K562 (cell line): Measurements from ENCODE around the gene PRICKLE3. TPM values are rescaled to one million over a fixed set of nuclear protein-coding genes. Genes with fewer than 3 reads are reported as not detected.
A peak's percentile ranks its signal among the peaks of the same experiment; 100 is the strongest.

Source experiments
- BHLHE40 ChIP-seq: IDR thresholded peaks from 2 replicates; pipeline ENCODE4 v1.6.1; 2011; ENCODE audit warnings: low read length, improper control_type of control experiment
- CBX2 ChIP-seq: fragments of 200-600 bp; sonication (generic); IDR thresholded peaks from one replicate; pipeline ENCODE4 v1.6.1; 2012; ENCODE audit warnings: mild to moderate bottlenecking, low read length, inconsistent platforms; ENCODE audit not compliant: insufficient read depth, poor library complexity, severe bottlenecking
- HOXB6 ChIP-seq: fragments of 250-450 bp; sonication (Bioruptor Pico); IDR thresholded peaks from 2 replicates; pipeline ENCODE4 v1.5.1; 2022; ENCODE audit warnings: mild to moderate bottlenecking, borderline replicate concordance
- NCOR1 ChIP-seq: fragments of 450-650 bp; IDR thresholded peaks from 2 replicates; pipeline ENCODE4 v1.6.1; 2016; ENCODE audit warnings: mild to moderate bottlenecking, moderate library complexity
- PPARD ChIP-seq: fragments of 250-450 bp; sonication (Bioruptor Pico); IDR thresholded peaks from 2 replicates; pipeline ENCODE4 v1.8.0; 2022; ENCODE audit warnings: inconsistent platforms, mild to moderate bottlenecking, moderate library complexity
- SAP30 ChIP-seq: fragments of 200-600 bp; sonication (generic); IDR thresholded peaks from 2 replicates; pipeline ENCODE4 v1.6.1; 2012; ENCODE audit warnings: borderline replicate concordance, low read depth, mild to moderate bottlenecking, moderate library complexity, low read length, control low read depth, inconsistent platforms; ENCODE audit not compliant: insufficient read depth, poor library complexity, severe bottlenecking
- SIRT6 ChIP-seq: IDR thresholded peaks from one replicate; pipeline ENCODE4 v1.6.1; 2012; ENCODE audit warnings: low read depth, mild to moderate bottlenecking, control low read depth, inconsistent platforms, low read length, moderate library complexity
- SMAD3 ChIP-seq: fragments of 450-650 bp; formaldehyde crosslinking; conservative IDR thresholded peaks from 2 replicates; pipeline ENCODE4 v1.4.0; 2020; ENCODE audit warnings: mild to moderate bottlenecking
- SNRNP70 ChIP-seq: fragments of 200-400 bp; formaldehyde crosslinking; optimal IDR thresholded peaks from 2 replicates; pipeline ENCODE3; 2017; ENCODE audit warnings: low read depth, low read length
- ZNF175 ChIP-seq: fragments of 200-800 bp; sonication (Bioruptor generic); IDR thresholded peaks from 2 replicates; pipeline ENCODE4 v1.6.1; 2016; ENCODE audit warnings: low read depth, mild to moderate bottlenecking, missing genetic modification characterization, missing compliant biosample characterization
- ZNF3 ChIP-seq: fragments of 250-450 bp; sonication (Bioruptor Pico); IDR thresholded peaks from 2 replicates; pipeline ENCODE4 v1.5.0; 2021; ENCODE audit warnings: mild to moderate bottlenecking, moderate library complexity
- ZNF583 ChIP-seq: fragments of 250-450 bp; sonication (Bioruptor Pico); IDR thresholded peaks from 2 replicates; pipeline ENCODE4 v1.4.0; 2020
- ZNF586 ChIP-seq: fragments of 450-650 bp; formaldehyde crosslinking; conservative IDR thresholded peaks from 2 replicates; pipeline ENCODE4 v1.4.0; 2020; ENCODE audit warnings: mild to moderate bottlenecking, moderate library complexity
- polyA plus RNA-seq, 8 experiments: library from polyadenylated mRNA; depleted of rRNA in 4 of 8; stranded (reverse) in 5 of 8; unstranded in 3 of 8; fragments of >200 nt; fragmentation: Nextera tagmentation in 2 of 8; fragmentation: Illumina TruSeq in 1 of 8; extraction: Ambion mirVana in 2 of 8; extraction: Trizol in 1 of 8; gene quantifications; 2 replicates each; pipeline versions ENCODE4 v1.2.1 to v1.2.3, GENCODE V29; 2011 to 2014; ENCODE audit warnings: inconsistent platforms in 1 of 8, missing spikeins in 1 of 8
- total RNA-seq, 7 experiments: library from RNA; depleted of rRNA in 6 of 7; stranded (reverse); fragments of >200 nt in 6 of 7; fragmentation: Illumina TruSeq in 2 of 7; extraction: Trizol in 2 of 7; gene quantifications; 2 replicates each; pipeline versions ENCODE4 v1.2.1 to v1.2.3, GENCODE V29; 2011 to 2021; ENCODE audit warnings: low replicate concordance in 1 of 7
- TF ChIP-seq, protein P1 (sequence below): fragments of 250-450 bp; sonication (Bioruptor Pico); IDR thresholded peaks from 2 replicates; pipeline ENCODE4 v1.8.0; 2021; ENCODE audit warnings: moderate library complexity, mild to moderate bottlenecking, inconsistent platforms
- TF ChIP-seq, protein P2 (sequence below): fragments of 450-650 bp; formaldehyde crosslinking; IDR thresholded peaks from 2 replicates; pipeline ENCODE4 v1.4.0; 2022; ENCODE audit warnings: missing genetic modification characterization
- TF ChIP-seq, protein P3 (sequence below): fragments of 200-800 bp; sonication (Bioruptor generic); IDR thresholded peaks from 2 replicates; pipeline ENCODE4 v1.6.1; 2017; ENCODE audit warnings: missing genetic modification characterization, missing compliant biosample characterization
- TF ChIP-seq, protein P4 (sequence below), 2 experiments: IDR thresholded peaks; 2 replicates each; pipeline ENCODE4 v1.6.1; 2012; ENCODE audit warnings: improper control_type of control experiment in 2 of 2, low read depth in 2 of 2, low read length in 2 of 2, borderline replicate concordance in 1 of 2
- TF ChIP-seq, protein P5 (sequence below): fragments of 450-650 bp; IDR thresholded peaks from 2 replicates; pipeline ENCODE4 v1.6.1; 2018; ENCODE audit warnings: mild to moderate bottlenecking, low read depth; ENCODE audit not compliant: partially characterized antibody

PRICKLE3 gene
- total and polyA plus RNA-seq, 9 of the 15 experiments (the other 6 are each of a cell fraction or from before 2014, with no cell fraction given) = 1.1 to 44.3 (median 14.0) TPM

DNA sequence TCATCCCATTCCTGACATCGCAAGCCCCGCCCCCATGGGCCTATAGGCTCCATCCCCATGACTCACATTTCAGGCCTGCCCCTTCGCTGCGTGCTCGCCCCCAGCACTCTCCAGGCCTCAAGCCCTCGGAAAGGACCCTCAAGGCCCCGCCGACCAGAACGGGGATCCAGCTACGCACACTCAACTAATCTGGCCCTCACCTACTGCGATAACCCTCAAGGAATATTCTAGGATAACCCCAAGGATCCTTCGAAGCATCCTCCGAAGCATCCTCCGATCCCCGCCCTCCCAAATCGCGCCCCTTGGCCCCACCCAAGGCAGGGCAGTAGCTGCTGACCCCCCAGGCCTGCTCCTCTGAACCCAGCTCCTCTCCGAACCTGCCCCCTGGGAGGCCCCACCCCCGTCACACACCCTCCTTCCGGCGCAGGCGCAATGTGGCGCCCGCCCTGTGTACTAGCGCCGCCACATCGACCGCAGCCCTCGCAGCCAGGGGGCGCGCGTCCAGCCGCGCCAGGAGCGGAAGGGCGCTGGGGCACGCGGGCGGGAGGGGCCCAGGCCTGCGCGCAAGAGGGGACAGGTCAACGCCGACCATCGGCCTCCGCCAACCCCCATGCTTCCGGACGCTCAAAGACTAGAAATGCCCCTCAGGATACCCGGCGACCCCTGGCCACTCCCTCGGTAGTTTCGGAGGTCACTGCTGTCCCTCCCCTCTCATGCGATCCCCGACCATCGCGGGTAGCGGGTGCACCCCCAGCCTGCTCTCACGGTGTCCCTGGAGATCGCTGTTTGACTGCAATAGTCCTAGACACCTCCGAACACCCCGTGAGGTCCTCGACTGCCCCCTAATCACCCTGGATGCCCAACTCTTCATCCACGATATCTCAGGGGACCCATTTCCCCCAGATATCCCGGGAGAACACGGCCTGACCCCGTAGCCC is 30.0 kb downstream of the PRICKLE3 start (continued):
- TF ChIP-seq ZNF586 (CRISPR knock-in tag) (no peak), SMAD3 (0 out of 2 replicates have a peak, but pooled peaks have one; percentile 49), NCOR1 (peak; percentile 33; the same call in 1 of the 2 replicates), SNRNP70 (no peak), SAP30 (no peak), CBX2 (no peak), ZNF3 (CRISPR knock-in tag) (no peak), HOXB6 (no peak), SIRT6 (no peak), PPARD (CRISPR knock-in tag) (no peak), BHLHE40 (peak; percentile 57), ZNF175 (CRISPR knock-in tag) (0 out of 2 replicates have a peak, but pooled peaks have one; percentile 32), ZNF583 (peak; percentile 30; the same call in 1 of the 2 replicates)
- TF ChIP-seq, protein P1, sequence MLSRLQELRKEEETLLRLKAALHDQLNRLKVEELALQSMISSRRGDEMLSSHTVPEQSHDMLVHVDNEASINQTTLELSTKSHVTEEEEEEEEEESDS (CRISPR knock-in tag) = no peak
- TF ChIP-seq, protein P2, sequence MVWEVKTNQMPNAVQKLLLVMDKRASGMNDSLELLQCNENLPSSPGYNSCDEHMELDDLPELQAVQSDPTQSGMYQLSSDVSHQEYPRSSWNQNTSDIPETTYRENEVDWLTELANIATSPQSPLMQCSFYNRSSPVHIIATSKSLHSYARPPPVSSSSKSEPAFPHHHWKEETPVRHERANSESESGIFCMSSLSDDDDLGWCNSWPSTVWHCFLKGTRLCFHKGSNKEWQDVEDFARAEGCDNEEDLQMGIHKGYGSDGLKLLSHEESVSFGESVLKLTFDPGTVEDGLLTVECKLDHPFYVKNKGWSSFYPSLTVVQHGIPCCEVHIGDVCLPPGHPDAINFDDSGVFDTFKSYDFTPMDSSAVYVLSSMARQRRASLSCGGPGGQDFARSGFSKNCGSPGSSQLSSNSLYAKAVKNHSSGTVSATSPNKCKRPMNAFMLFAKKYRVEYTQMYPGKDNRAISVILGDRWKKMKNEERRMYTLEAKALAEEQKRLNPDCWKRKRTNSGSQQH (CRISPR knock-in tag) = no peak
- TF ChIP-seq, protein P3, sequence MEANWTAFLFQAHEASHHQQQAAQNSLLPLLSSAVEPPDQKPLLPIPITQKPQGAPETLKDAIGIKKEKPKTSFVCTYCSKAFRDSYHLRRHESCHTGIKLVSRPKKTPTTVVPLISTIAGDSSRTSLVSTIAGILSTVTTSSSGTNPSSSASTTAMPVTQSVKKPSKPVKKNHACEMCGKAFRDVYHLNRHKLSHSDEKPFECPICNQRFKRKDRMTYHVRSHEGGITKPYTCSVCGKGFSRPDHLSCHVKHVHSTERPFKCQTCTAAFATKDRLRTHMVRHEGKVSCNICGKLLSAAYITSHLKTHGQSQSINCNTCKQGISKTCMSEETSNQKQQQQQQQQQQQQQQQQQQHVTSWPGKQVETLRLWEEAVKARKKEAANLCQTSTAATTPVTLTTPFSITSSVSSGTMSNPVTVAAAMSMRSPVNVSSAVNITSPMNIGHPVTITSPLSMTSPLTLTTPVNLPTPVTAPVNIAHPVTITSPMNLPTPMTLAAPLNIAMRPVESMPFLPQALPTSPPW (CRISPR knock-in tag) = peak; percentile 90
- TF ChIP-seq, protein P4, sequence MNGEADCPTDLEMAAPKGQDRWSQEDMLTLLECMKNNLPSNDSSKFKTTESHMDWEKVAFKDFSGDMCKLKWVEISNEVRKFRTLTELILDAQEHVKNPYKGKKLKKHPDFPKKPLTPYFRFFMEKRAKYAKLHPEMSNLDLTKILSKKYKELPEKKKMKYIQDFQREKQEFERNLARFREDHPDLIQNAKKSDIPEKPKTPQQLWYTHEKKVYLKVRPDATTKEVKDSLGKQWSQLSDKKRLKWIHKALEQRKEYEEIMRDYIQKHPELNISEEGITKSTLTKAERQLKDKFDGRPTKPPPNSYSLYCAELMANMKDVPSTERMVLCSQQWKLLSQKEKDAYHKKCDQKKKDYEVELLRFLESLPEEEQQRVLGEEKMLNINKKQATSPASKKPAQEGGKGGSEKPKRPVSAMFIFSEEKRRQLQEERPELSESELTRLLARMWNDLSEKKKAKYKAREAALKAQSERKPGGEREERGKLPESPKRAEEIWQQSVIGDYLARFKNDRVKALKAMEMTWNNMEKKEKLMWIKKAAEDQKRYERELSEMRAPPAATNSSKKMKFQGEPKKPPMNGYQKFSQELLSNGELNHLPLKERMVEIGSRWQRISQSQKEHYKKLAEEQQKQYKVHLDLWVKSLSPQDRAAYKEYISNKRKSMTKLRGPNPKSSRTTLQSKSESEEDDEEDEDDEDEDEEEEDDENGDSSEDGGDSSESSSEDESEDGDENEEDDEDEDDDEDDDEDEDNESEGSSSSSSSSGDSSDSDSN (IDR thresholded peaks at IDR 0.05; ENCODE audit: borderline replicate concordance in 1 of 2, low read depth in 2 of 2, low read length in 2 of 2) = peak in 1 of 2 experiments; percentile 22; a peak in 1 of 4 replicates
- TF ChIP-seq, protein P5, sequence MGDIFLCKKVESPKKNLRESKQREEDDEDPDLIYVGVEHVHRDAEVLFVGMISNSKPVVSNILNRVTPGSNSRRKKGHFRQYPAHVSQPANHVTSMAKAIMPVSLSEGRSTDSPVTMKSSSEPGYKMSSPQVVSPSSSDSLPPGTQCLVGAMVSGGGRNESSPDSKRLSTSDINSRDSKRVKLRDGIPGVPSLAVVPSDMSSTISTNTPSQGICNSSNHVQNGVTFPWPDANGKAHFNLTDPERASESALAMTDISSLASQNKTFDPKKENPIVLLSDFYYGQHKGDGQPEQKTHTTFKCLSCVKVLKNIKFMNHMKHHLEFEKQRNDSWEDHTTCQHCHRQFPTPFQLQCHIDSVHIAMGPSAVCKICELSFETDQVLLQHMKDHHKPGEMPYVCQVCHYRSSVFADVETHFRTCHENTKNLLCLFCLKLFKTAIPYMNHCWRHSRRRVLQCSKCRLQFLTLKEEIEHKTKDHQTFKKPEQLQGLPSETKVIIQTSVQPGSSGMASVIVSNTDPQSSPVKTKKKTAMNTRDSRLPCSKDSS = no peak
